IPS-18a (cell line): ENCODE measurements around the gene PODN.
A peak's percentile ranks its signal among the peaks of the same experiment; 100 is the strongest.

Experiments
- H3K27ac ChIP-seq: one replicate; pipeline ENCODE4 v1.5.1; 2013; ENCODE audit warnings: low read length
- H3K27me3 ChIP-seq: one replicate; pipeline ENCODE4 v1.6.1; 2013; ENCODE audit warnings: mild to moderate bottlenecking, low read length; ENCODE audit not compliant: control insufficient read depth, insufficient read depth
- H3K36me3 ChIP-seq: one replicate; pipeline ENCODE4 v1.6.1; 2013; ENCODE audit warnings: low read depth, low read length; ENCODE audit not compliant: control insufficient read depth
- H3K4me1 ChIP-seq: one replicate; pipeline ENCODE4 v1.6.1; 2013; ENCODE audit warnings: low read depth, low read length; ENCODE audit not compliant: control insufficient read depth
- H3K4me3 ChIP-seq: one replicate; pipeline ENCODE4 v1.5.1; 2013; ENCODE audit warnings: low read length
- H3K9ac ChIP-seq: one replicate; pipeline ENCODE4 v1.6.1; 2013; ENCODE audit warnings: mild to moderate bottlenecking, low read length, moderate library complexity
- H3K9me3 ChIP-seq: one replicate; pipeline ENCODE4 v1.6.1; 2013; ENCODE audit warnings: low read depth, low read length; ENCODE audit not compliant: control insufficient read depth

Gene PODN

DNA sequence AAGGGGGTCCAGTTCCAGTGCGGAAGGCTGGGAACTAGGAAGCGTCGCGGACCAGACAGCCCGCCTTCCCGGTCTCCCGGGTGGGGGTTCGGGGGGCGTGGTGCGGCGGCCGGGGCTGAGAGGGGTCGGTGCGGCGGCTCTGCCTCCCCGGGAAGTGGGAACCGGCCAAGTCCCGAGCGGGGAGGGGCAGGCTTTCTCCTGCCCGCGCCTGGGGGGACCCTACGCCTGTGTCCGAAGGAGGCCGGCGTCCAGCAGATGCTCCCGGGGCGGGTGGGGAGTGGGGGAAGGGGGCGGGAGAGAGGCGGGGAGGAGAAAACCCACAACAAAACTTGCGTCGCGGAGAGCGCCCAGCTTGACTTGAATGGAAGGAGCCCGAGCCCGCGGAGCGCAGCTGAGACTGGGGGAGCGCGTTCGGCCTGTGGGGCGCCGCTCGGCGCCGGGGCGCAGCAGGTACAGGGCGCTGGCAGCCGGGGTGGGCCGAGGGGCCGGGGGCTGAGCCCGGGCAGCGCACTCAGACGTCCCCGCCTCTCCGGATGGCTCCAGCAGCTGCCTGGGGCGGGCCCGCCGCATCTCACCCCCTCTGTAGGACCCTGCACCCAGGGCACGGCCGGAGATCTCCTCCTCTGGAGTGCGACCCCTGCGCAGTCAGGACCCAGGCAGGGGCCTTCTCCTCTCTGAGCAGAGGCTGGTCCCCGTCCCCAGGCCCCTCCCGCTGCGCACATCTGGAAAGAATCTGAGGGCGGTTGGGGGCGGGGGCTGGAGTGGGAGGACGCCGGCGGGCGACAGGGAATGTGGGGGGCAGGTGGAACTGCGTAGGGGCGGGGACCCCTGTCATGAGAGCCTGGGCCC, at the start of gene PODN:
Gene PODN, plus strand, starts transcription at position 355 of the 849 bp plus-strand sequence. CDS start 7,643 bp downstream, outside the sequence.
- no peaks in the 10 kb centered on the region for H3K9me3 ChIP-seq
- peak within 1 kb of the TSS; percentile 51 for H3K4me3 ChIP-seq
- no peaks in the 10 kb centered on the region for H3K4me1 ChIP-seq
- H3K27ac ChIP-seq, result no peak within 1 kb of the TSS
- H3K27me3 ChIP-seq, result peaks cover 69% of the 10 kb centered on the region
- no peak within 1 kb of the TSS for H3K9ac ChIP-seq
- H3K36me3 ChIP-seq, result no peaks in the 10 kb centered on the region

DNA sequence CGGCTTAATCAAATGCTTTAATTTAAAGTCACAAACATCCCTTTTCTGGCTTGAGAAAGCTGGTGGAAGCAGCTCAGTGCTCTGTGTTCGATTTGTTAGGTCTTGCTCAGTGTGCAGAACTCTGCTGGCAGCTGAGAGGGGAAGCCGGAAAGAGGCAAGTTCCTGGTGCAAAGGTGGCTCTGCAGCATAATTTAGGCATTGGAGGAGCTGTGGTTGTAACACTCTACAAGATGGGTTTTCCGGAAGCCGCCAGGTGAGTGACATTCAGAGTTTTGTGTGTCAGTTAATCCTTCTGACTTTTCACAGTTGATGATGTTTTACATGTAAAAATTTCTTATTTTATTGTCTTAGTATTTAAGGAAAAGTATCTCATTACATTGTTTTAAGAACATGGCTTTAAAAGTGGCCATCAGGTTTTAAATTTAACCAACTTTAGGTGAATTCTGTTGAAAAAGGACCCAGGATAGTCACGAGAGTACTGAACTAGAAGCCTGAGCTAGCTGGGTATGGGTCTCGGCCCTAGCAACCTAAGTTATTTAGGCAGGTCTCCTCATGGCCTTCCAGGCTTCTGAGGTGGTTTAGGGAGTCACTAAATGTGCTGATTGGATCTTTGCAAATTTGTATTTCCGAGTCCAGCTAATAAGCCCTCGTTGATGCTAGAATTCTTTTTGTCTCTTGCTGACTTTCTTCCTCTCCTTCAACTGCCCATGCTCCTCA, 47.1 kb upstream of the PODN start:
- Histone ChIP-seq H3K27me3 (no peaks in the 10 kb centered on the region), H3K9me3 (no peaks in the 10 kb centered on the region), H3K9ac (peak overlapping the region; percentile 65), H3K4me1 (no peaks in the 10 kb centered on the region), H3K36me3 (no peaks in the 10 kb centered on the region), H3K27ac (no peak overlapping the region), H3K4me3 (peak overlapping the region; percentile 85)

GRCh38 chr1:53015508-53015860, 46.5 kb upstream of the PODN start:
- peak overlapping the region; percentile 85 for H3K4me3 ChIP-seq
- no peaks in the 10 kb centered on the region for H3K4me1 ChIP-seq
- H3K9ac ChIP-seq, result peak overlapping the region; percentile 65
- H3K9me3 ChIP-seq, result no peaks in the 10 kb centered on the region
- H3K27me3 ChIP-seq, result no peaks in the 10 kb centered on the region
- no peaks in the 10 kb centered on the region for H3K36me3 ChIP-seq
- H3K27ac ChIP-seq, result no peak overlapping the region

DNA sequence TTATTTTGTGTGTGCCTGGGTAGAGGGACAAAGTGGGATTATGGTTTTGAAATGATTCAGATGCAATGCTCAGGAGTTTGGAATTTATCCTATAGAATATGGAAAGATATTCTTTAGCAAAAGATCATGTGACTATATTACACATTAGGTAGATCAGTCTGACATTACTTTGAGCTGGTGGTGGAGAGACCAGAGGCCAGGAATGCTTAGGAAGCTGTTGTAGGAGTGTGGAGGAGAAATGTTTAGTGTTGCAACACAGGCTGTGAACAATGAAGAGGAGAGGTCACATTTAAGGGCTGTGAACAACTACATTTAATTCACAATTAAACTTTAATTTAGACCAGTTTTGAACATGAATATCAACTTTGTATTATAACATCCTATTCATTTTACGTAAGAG, 45.3 kb upstream of the PODN start:
- H3K4me3 ChIP-seq, result no peak overlapping the region
- no peaks in the 10 kb centered on the region for H3K27me3 ChIP-seq
- no peaks in the 10 kb centered on the region for H3K9me3 ChIP-seq
- no peaks in the 10 kb centered on the region for H3K36me3 ChIP-seq
- no peak overlapping the region for H3K9ac ChIP-seq
- H3K4me1 ChIP-seq, result no peaks in the 10 kb centered on the region
- H3K27ac ChIP-seq, result no peak overlapping the region

GRCh38 chr1:53020588-53020987, 41.4 kb upstream of the PODN start:
- no peaks in the 10 kb centered on the region for H3K36me3 ChIP-seq
- no peaks in the 10 kb centered on the region for H3K27me3 ChIP-seq
- H3K27ac ChIP-seq, result no peak overlapping the region
- H3K4me1 ChIP-seq, result no peaks in the 10 kb centered on the region
- H3K9ac ChIP-seq, result no peak overlapping the region
- H3K9me3 ChIP-seq, result no peaks in the 10 kb centered on the region
- no peak overlapping the region for H3K4me3 ChIP-seq

DNA sequence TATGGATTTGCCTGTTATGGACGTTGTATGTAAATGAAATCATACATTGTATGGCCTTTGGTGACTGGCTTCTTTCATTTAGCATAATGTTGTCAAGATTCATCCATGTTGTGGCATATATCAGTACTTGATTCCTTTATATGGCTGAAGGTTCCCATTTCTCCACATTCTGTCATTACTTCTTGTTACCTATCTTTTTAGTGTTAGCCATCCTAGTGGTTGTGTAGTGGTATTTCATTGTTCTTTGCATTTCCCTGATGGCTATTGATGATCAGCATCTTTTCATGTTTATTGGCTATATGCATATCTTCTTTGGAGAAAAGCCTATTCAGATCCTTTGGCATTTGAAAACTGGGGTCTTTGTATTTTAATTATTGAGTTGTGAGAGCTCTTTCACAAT, 39.8 kb upstream of the PODN start:
- Histone ChIP-seq H3K27me3 (no peaks in the 10 kb centered on the region), H3K9ac (no peak overlapping the region), H3K9me3 (no peaks in the 10 kb centered on the region), H3K36me3 (no peaks in the 10 kb centered on the region), H3K4me1 (no peaks in the 10 kb centered on the region), H3K27ac (no peak overlapping the region), H3K4me3 (no peak overlapping the region)

GRCh38 chr1:53023546-53023945, 38.5 kb upstream of the PODN start:
- Histone ChIP-seq H3K4me1 (no peaks in the 10 kb centered on the region), H3K9ac (no peak overlapping the region), H3K4me3 (no peak overlapping the region), H3K36me3 (no peaks in the 10 kb centered on the region), H3K9me3 (no peaks in the 10 kb centered on the region), H3K27me3 (no peaks in the 10 kb centered on the region), H3K27ac (no peak overlapping the region)

DNA sequence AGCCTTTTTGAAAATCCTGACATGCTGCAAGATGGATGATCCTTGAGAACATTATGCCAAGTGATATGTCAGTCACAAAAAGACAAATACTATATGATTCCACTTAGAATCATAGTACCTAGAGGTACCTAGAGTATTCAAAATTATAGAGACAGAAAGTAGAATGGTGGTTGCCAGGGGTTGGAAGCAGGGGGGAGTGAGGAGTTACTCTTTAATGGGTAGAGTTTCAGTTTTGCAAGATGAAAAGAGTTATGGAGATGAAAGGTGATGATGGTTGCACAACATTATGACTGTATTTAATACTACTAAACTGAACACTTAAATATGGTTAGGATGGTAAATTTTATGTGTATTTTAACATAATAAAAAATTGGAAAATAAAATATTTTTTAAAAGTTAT, 37.9 kb upstream of the PODN start:
- H3K36me3 ChIP-seq, result no peaks in the 10 kb centered on the region
- no peaks in the 10 kb centered on the region for H3K27me3 ChIP-seq
- H3K4me1 ChIP-seq, result no peaks in the 10 kb centered on the region
- H3K27ac ChIP-seq, result no peak overlapping the region
- no peak overlapping the region for H3K9ac ChIP-seq
- H3K4me3 ChIP-seq, result no peak overlapping the region
- H3K9me3 ChIP-seq, result no peaks in the 10 kb centered on the region

GRCh38 chr1:53025034-53025768, 36.8 kb upstream of the PODN start:
- Histone ChIP-seq H3K27ac (no peak overlapping the region), H3K27me3 (no peaks in the 10 kb centered on the region), H3K9me3 (no peaks in the 10 kb centered on the region), H3K4me1 (no peaks in the 10 kb centered on the region), H3K36me3 (no peaks in the 10 kb centered on the region), H3K9ac (no peak overlapping the region), H3K4me3 (no peak overlapping the region)

DNA sequence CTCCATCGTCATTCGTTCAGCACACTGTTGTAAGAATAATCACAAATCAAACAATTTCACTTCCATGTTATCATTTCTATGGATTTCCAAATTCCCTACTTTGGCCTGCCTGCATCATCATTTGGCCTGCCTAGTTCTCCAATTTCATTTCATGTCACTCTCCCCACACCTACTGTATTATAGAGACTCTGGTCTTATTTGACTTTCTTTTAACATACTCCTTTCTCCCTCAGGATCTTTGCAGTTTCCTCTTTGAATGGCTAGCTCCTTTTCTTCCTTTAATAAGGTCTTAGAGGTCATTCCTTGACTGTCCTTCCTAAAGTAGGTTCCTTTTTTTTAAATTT, 36.3 kb upstream of the PODN start:
- Histone ChIP-seq H3K27ac (no peak overlapping the region), H3K36me3 (no peaks in the 10 kb centered on the region)

GRCh38 chr1:53026254-53026653, 35.8 kb upstream of the PODN start:
- Histone ChIP-seq H3K36me3 (no peaks in the 10 kb centered on the region), H3K9me3 (no peaks in the 10 kb centered on the region), H3K4me1 (no peaks in the 10 kb centered on the region), H3K27ac (no peak overlapping the region), H3K4me3 (no peak overlapping the region), H3K27me3 (no peaks in the 10 kb centered on the region), H3K9ac (no peak overlapping the region)

More for the DNA sequence above, 36.3 kb upstream of the PODN start:
- Histone ChIP-seq H3K9me3 (no peaks in the 10 kb centered on the region), H3K4me1 (no peaks in the 10 kb centered on the region), H3K4me3 (no peak overlapping the region), H3K9ac (no peak overlapping the region), H3K27me3 (no peaks in the 10 kb centered on the region)
